HUES48 (cell line): ENCODE results near the gene RHEB.

Experiments used
- H3K27ac ChIP-seq: one replicate; pipeline ENCODE4 v1.7.0; 2013; ENCODE audit warnings: low read depth, low read length, inconsistent platforms
- H3K27me3 ChIP-seq: 2 replicates; pipeline ENCODE4 v1.6.1; 2013; ENCODE audit warnings: mild to moderate bottlenecking, low read length; ENCODE audit not compliant: control insufficient read depth, insufficient read depth
- H3K36me3 ChIP-seq: 2 replicates; pipeline ENCODE4 v1.6.1; 2013; ENCODE audit warnings: low read length; ENCODE audit not compliant: control insufficient read depth, insufficient read depth
- H3K4me1 ChIP-seq: 2 replicates; pipeline ENCODE4 v1.6.1; 2013; ENCODE audit warnings: mild to moderate bottlenecking, low read length; ENCODE audit not compliant: control insufficient read depth, insufficient read depth
- H3K4me3 ChIP-seq: 2 replicates; pipeline ENCODE4 v1.5.1; 2013; ENCODE audit warnings: mild to moderate bottlenecking, low read depth, low read length
- H3K9ac ChIP-seq: 2 replicates; pipeline ENCODE4 v1.6.1; 2013; ENCODE audit warnings: mild to moderate bottlenecking, low read depth, low read length, moderate library complexity
- H3K9me3 ChIP-seq: 2 replicates; pipeline ENCODE4 v1.6.1; 2013; ENCODE audit warnings: low read length; ENCODE audit not compliant: control insufficient read depth, insufficient read depth

Gene RHEB

GRCh38 chr7:151501676-151502075 lies 18.0 kb downstream of the RHEB start:
- H3K4me3 ChIP-seq, result no peak overlapping the region
- peaks cover 30% of the 10 kb centered on the region for H3K4me1 ChIP-seq
- no peaks in the 10 kb centered on the region for H3K9me3 ChIP-seq
- no peak overlapping the region for H3K9ac ChIP-seq
- H3K27me3 ChIP-seq, result no peaks in the 10 kb centered on the region
- H3K27ac ChIP-seq, result no peak overlapping the region
- no peaks in the 10 kb centered on the region for H3K36me3 ChIP-seq

- Histone ChIP-seq H3K27ac (no peak overlapping the region), H3K9ac (no peak overlapping the region), H3K36me3 (no peaks in the 10 kb centered on the region), H3K9me3 (no peaks in the 10 kb centered on the region), H3K27me3 (no peaks in the 10 kb centered on the region), H3K4me1 (peaks cover 34% of the 10 kb centered on the region), H3K4me3 (no peak overlapping the region)
Measured at GRCh38 chr7:151498495-151498894, 21.2 kb downstream of the RHEB start.

- peaks cover 39% of the 10 kb centered on the region for H3K4me1 ChIP-seq
- H3K9me3 ChIP-seq, result no peaks in the 10 kb centered on the region
- no peaks in the 10 kb centered on the region for H3K27me3 ChIP-seq
- no peak overlapping the region for H3K4me3 ChIP-seq
- no peaks in the 10 kb centered on the region for H3K36me3 ChIP-seq
- H3K9ac ChIP-seq, result no peak overlapping the region
- H3K27ac ChIP-seq, result no peak overlapping the region
Measured at GRCh38 chr7:151497306-151497871, 22.3 kb downstream of the RHEB start.

- Histone ChIP-seq H3K27me3 (no peaks in the 10 kb centered on the region), H3K36me3 (peaks cover 8% of the 10 kb centered on the region; the same call in 1 of the 2 replicates), H3K9ac (no peak overlapping the region), H3K27ac (peak overlapping the region; percentile 77), H3K4me3 (no peak overlapping the region; the same call in 1 of the 2 replicates), H3K4me1 (peaks cover 52% of the 10 kb centered on the region), H3K9me3 (no peaks in the 10 kb centered on the region)
Measured at GRCh38 chr7:151495360-151495759, 24.3 kb downstream of the RHEB start.

- peaks cover 16% of the 10 kb centered on the region for H3K36me3 ChIP-seq
- peak overlapping the region; percentile 38 for H3K4me3 ChIP-seq
- no peaks in the 10 kb centered on the region for H3K27me3 ChIP-seq
- peaks cover 51% of the 10 kb centered on the region for H3K4me1 ChIP-seq
- no peaks in the 10 kb centered on the region for H3K9me3 ChIP-seq
- H3K27ac ChIP-seq, result peak overlapping the region; percentile 77
- no peak overlapping the region for H3K9ac ChIP-seq
Measured at GRCh38 chr7:151494298-151495284, 25.1 kb downstream of the RHEB start.

GRCh38 chr7:151493083-151493482 lies 26.6 kb downstream of the RHEB start:
- Histone ChIP-seq H3K9me3 (no peaks in the 10 kb centered on the region), H3K27me3 (no peaks in the 10 kb centered on the region), H3K9ac (no peak overlapping the region), H3K4me1 (peaks cover 45% of the 10 kb centered on the region), H3K27ac (peak overlapping the region; percentile 1), H3K4me3 (no peak overlapping the region), H3K36me3 (peaks cover 30% of the 10 kb centered on the region)

GRCh38 chr7:151491859-151492258 lies 27.8 kb downstream of the RHEB start:
- Histone ChIP-seq H3K9me3 (no peaks in the 10 kb centered on the region), H3K27me3 (no peaks in the 10 kb centered on the region), H3K27ac (no peak overlapping the region), H3K9ac (no peak overlapping the region), H3K36me3 (peaks cover 42% of the 10 kb centered on the region), H3K4me1 (peaks cover 45% of the 10 kb centered on the region), H3K4me3 (no peak overlapping the region)

- H3K27ac ChIP-seq, result peak overlapping the region; percentile 68
- H3K36me3 ChIP-seq, result peaks cover 55% of the 10 kb centered on the region
- H3K9ac ChIP-seq, result no peak overlapping the region
- H3K4me3 ChIP-seq, result peak overlapping the region; percentile 21; the same call in 1 of the 2 replicates
- H3K4me1 ChIP-seq, result peaks cover 41% of the 10 kb centered on the region
- no peaks in the 10 kb centered on the region for H3K9me3 ChIP-seq
- no peaks in the 10 kb centered on the region for H3K27me3 ChIP-seq
Measured at GRCh38 chr7:151490456-151491105, 29.1 kb downstream of the RHEB start.

- peaks cover 30% of the 10 kb centered on the region for H3K4me1 ChIP-seq
Measured at GRCh38 chr7:151489498-151489897, 30.2 kb downstream of the RHEB start.

GRCh38 chr7:151488096-151488495 lies 31.6 kb downstream of the RHEB start:
- H3K27me3 ChIP-seq, result no peaks in the 10 kb centered on the region
- peaks cover 16% of the 10 kb centered on the region for H3K4me1 ChIP-seq
- H3K27ac ChIP-seq, result no peak overlapping the region
- H3K9me3 ChIP-seq, result no peaks in the 10 kb centered on the region
- H3K4me3 ChIP-seq, result no peak overlapping the region
- H3K36me3 ChIP-seq, result peaks cover 80% of the 10 kb centered on the region
- H3K9ac ChIP-seq, result no peak overlapping the region

More at GRCh38 chr7:151489498-151489897, 30.2 kb downstream of the RHEB start:
- Histone ChIP-seq H3K4me3 (no peak overlapping the region), H3K36me3 (peaks cover 66% of the 10 kb centered on the region), H3K9ac (no peak overlapping the region), H3K9me3 (no peaks in the 10 kb centered on the region), H3K27me3 (no peaks in the 10 kb centered on the region), H3K27ac (no peak overlapping the region)
